T-cell (primary cell): Measurements from ENCODE around the gene NOTCH1. TPM values are rescaled to one million over a fixed set of nuclear protein-coding genes. Genes with fewer than 3 reads are reported as not detected.

Source experiments
- ATAC-seq, 4 experiments: fragments of 200-7000 bp in 3 of 4; fragments of 150-1000 bp in 1 of 4; cut with Tn5 transposase; replicated peaks in 1 of 4; 1 replicate in 3 of 4; 2 replicates in 1 of 4; pipeline ENCODE4 v1.10.0; 2021; ENCODE audit warnings: moderate library complexity in 3 of 4, mild to moderate bottlenecking in 2 of 4, moderate number of reproducible peaks in 1 of 4
- CTCF ChIA-PET, 2 donors: fragments of 300-600 bp; sonication (Branson Sonifier 250); formaldehyde crosslinking; loops; one replicate each; lab custom pipeline; 2022; ENCODE audit warnings: antibody characterized with exemption in 2 of 2; lab: Charles Lee
- POLR2A ChIA-PET, 2 donors: fragments of 300-600 bp; sonication (Branson Sonifier 250); formaldehyde crosslinking; loops; one replicate each; lab custom pipeline; 2022; ENCODE audit warnings: antibody characterized with exemption in 2 of 2; lab: Charles Lee
- DNase-seq, 35 experiments: peaks; one replicate each; pipeline versions ENCODE4 v3.0.0 to v3.0.0-alpha.2; 2013 to 2023
- H3K27ac ChIP-seq: one replicate; pipeline ENCODE4 v1.5.1; 2013; ENCODE audit warnings: low read length
- H3K27me3 ChIP-seq, 2 experiments: replicated peaks in 1 of 2; 1 replicate in 1 of 2; 2 replicates in 1 of 2; pipeline versions ENCODE4 v1.6.1 to v1.7.0; 2013; ENCODE audit warnings: low read length in 1 of 2, mixed read lengths in 1 of 2; ENCODE audit not compliant: control insufficient read depth in 2 of 2, insufficient read depth in 2 of 2; ENCODE audit errors: extremely low read depth in 1 of 2
- H3K36me3 ChIP-seq, 2 donors: 1 replicate in 1 of 2; 2 replicates in 1 of 2; pipeline versions ENCODE4 v1.6.1 to v1.7.0; 2013; ENCODE audit warnings: low read length in 1 of 2; ENCODE audit not compliant: control insufficient read depth in 2 of 2, insufficient read depth in 1 of 2; ENCODE audit errors: extremely low read depth in 1 of 2
- H3K4me1 ChIP-seq, 2 experiments: 1 replicate in 1 of 2; 2 replicates in 1 of 2; pipeline versions ENCODE4 v1.6.1 to v1.7.0; 2013; ENCODE audit warnings: low read length in 2 of 2, mixed read lengths in 1 of 2; ENCODE audit not compliant: insufficient read depth in 2 of 2, control insufficient read depth in 1 of 2; ENCODE audit errors: extremely low read depth in 1 of 2
- H3K4me3 ChIP-seq, 2 donors: 1 replicate in 1 of 2; 2 replicates in 1 of 2; pipeline versions ENCODE4 v1.5.1 to v1.7.0; 2013; ENCODE audit warnings: mild to moderate bottlenecking in 2 of 2, low read length in 1 of 2, moderate library complexity in 1 of 2; ENCODE audit not compliant: control insufficient read depth in 1 of 2; ENCODE audit errors: extremely low read depth in 1 of 2
- H3K9me3 ChIP-seq: 2 replicates; pipeline ENCODE4 v1.7.0; 2013
- H3K27ac Mint-ChIP-seq, 2 donors: one replicate each; pipeline ENCODE4 v1.8.0; 2020 to 2021; ENCODE audit warnings: mild to moderate bottlenecking in 2 of 2, mixed read lengths in 2 of 2
- H3K27me3 Mint-ChIP-seq, 2 donors: one replicate each; pipeline ENCODE4 v1.8.0; 2021 to 2022; ENCODE audit warnings: mixed read lengths in 2 of 2
- H3K36me3 Mint-ChIP-seq: one replicate; pipeline ENCODE4 v1.8.0; 2021; ENCODE audit warnings: mixed read lengths
- H3K4me1 Mint-ChIP-seq, 3 donors: one replicate each; pipeline ENCODE4 v1.8.0; 2020 to 2022; ENCODE audit warnings: mixed read lengths in 3 of 3, mild to moderate bottlenecking in 1 of 3
- H3K4me3 Mint-ChIP-seq, 3 donors: one replicate each; pipeline ENCODE4 v1.8.0; 2020 to 2022; ENCODE audit warnings: mild to moderate bottlenecking in 3 of 3, mixed read lengths in 3 of 3, moderate library complexity in 3 of 3
- H3K9me3 Mint-ChIP-seq, 3 donors: one replicate each; pipeline ENCODE4 v1.8.0; 2020 to 2022; ENCODE audit warnings: mixed read lengths in 3 of 3
- WGBS: methylation state at CpG from one replicate; pipeline ENCODE4 v1.1.5; 2013; ENCODE audit warnings: missing lambda C conversion rate; ENCODE audit not compliant: insufficient coverage; 5-methylcytosine and 5-hydroxymethylcytosine counted together
- total RNA-seq, 35 experiments: library from RNA in 6 of 35; stranded (reverse) in 6 of 35; fragments of 120-200 nt in 1 of 35; gene quantifications; one replicate each; pipeline versions ENCODE4 v1.2.1 to v1.2.4 and lab custom pipeline; 2013 to 2026

Gene NOTCH1
- total RNA-seq, 5 donors from 2014 or later (not counting 1 experiment from before 2014, with no cell fraction given) = 50.1 to 96.1 (median 84.1) TPM

DNA sequence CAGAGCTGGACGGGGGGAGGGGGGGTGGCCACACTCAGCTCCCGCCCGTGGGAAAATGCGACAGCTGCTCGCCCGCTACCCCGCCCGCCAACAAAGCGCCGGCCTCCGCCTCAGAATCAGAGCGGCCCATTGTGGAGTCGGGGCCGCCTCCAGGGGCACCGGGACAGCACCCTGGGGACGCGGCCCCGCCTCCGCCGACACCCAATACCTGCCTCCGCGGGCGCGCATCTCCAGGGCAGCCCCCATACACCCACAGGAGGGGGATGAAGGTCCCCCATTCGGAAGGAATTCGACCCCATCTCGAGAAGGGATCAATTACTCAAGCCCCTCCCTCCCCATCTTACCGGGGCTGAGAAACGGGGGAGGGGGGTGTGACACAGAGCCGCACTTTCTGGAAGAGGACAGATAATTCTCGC, 1.3 kb downstream of the NOTCH1 start:
- Mint-ChIP-seq H3K27me3 (no peaks in the 10 kb centered on the region), H3K4me1 (peaks cover 29 to 48% (median 48%) of the 10 kb centered on the region in 3 donors), H3K27ac (peak overlapping the region; percentile 55 to 66), H3K4me3 (peak overlapping the region; percentile 82 to 87 (median 86)), H3K9me3 (no peaks in the 10 kb centered on the region), H3K36me3 (peaks cover 7% of the 10 kb centered on the region)
- Histone ChIP-seq H3K4me3 (peak overlapping the region; percentile 63 to 92), H3K4me1 (peaks cover 14 to 61% of the 10 kb centered on the region in 2 experiments), H3K27ac (peak overlapping the region; percentile 16), H3K36me3 (peaks cover 4 to 19% of the 10 kb centered on the region in 2 donors), H3K9me3 (no peaks in the 10 kb centered on the region), H3K27me3 (peaks cover 0 to 2% of the 10 kb centered on the region in 2 experiments)
- ATAC-seq = peak in 2 of 4 experiments; percentile 7 to 8
- CTCF ChIA-PET = no interaction called here
- DNase-seq = peak in 20 of 35 experiments; percentile 18 to 64 (median 35)
- 2% methylated on average over 18 of the region's 31 CpGs for WGBS
- POLR2A ChIA-PET = no interaction called here

DNA sequence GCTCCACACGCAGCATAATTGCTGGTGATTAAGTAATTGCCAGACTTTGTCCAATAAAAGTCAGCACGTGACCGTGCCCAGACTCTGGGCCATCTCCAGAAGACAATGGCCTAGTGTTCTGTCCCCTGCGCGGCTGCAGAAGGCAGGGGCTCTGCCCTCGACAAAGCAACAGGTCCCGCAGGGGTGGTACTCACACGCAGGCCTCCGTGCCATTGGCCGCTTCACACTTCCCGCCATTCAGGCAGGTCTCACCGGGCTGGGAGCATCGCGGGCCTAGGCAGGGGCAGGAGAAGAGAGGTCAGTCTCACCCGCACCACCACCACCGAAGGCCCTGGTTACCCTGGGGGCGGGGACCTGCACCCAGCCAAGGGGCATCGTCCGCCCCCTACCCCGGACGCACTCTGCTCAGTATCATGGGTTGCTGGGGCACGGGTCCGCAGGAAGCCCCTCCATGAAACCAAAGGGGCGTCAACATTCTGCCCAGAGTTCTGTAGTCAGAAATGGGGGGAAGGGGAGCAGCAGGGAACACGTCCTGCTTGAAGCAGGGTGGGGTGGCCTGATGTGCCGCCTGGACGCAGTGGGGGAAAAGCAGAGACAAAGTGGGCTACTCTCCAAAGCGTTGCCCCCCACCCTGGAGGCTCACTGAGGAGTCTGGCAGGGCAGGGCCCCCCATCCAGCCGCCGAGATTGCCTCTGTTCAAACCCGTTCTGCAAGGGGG, 1.9 kb downstream of the NOTCH1 start:
- peaks cover 14 to 67% of the 10 kb centered on the region in 2 experiments for H3K4me1 ChIP-seq
- WGBS = 50% methylated on average over 25 of the region's 31 CpGs
- ATAC-seq (no peak), DNase-seq (no peak)
- Mint-ChIP-seq H3K27ac (peak overlapping the region; percentile 27 to 66), H3K9me3 (no peaks in the 10 kb centered on the region), H3K36me3 (peaks cover 7% of the 10 kb centered on the region), H3K4me3 (peak overlapping the region; percentile 82 to 87 (median 86)), H3K27me3 (no peaks in the 10 kb centered on the region), H3K4me1 (peaks cover 34 to 54% (median 54%) of the 10 kb centered on the region in 3 donors)
- H3K4me3 ChIP-seq = peak overlapping the region; percentile 63 to 92
- ChIA-PET CTCF (no interaction called here), POLR2A (no interaction called here)
- H3K27ac ChIP-seq = no peak overlapping the region
- no peaks in the 10 kb centered on the region for H3K9me3 ChIP-seq
- peaks cover 4 to 19% of the 10 kb centered on the region in 2 donors for H3K36me3 ChIP-seq
- H3K27me3 ChIP-seq = no peaks in the 10 kb centered on the region

- Histone ChIP-seq H3K4me3 (no peak overlapping the region), H3K9me3 (no peaks in the 10 kb centered on the region), H3K36me3 (peaks cover 4 to 19% of the 10 kb centered on the region in 2 donors), H3K27me3 (no peaks in the 10 kb centered on the region), H3K4me1 (peaks cover 18 to 74% of the 10 kb centered on the region in 2 experiments), H3K27ac (no peak overlapping the region)
- ChIA-PET POLR2A (no interaction called here), CTCF (interaction anchor here in 1 of 2 donors (0.6 kb wide), 1 partner anchor 130 kb away, joined by 3 read pairs; no protein-coding TSS in a partner anchor)
- H3K27me3 Mint-ChIP-seq = no peaks in the 10 kb centered on the region
- H3K36me3 Mint-ChIP-seq = peaks cover 7% of the 10 kb centered on the region
- no peaks in the 10 kb centered on the region for H3K9me3 Mint-ChIP-seq
- H3K4me1 Mint-ChIP-seq = peaks cover 41 to 61% (median 60%) of the 10 kb centered on the region in 3 donors
- 77% methylated on average over 7 of the region's 10 CpGs for WGBS
- H3K27ac Mint-ChIP-seq = peak overlapping the region; percentile 61 to 75
- H3K4me3 Mint-ChIP-seq = peak overlapping the region; percentile 82 to 87 (median 86)
- ATAC-seq (no peak), DNase-seq (peak in 8 of 35 experiments; percentile 14 to 37 (median 24))
Measured at GRCh38 chr9:136543280-136543679, 2.6 kb downstream of the NOTCH1 start.

DNA sequence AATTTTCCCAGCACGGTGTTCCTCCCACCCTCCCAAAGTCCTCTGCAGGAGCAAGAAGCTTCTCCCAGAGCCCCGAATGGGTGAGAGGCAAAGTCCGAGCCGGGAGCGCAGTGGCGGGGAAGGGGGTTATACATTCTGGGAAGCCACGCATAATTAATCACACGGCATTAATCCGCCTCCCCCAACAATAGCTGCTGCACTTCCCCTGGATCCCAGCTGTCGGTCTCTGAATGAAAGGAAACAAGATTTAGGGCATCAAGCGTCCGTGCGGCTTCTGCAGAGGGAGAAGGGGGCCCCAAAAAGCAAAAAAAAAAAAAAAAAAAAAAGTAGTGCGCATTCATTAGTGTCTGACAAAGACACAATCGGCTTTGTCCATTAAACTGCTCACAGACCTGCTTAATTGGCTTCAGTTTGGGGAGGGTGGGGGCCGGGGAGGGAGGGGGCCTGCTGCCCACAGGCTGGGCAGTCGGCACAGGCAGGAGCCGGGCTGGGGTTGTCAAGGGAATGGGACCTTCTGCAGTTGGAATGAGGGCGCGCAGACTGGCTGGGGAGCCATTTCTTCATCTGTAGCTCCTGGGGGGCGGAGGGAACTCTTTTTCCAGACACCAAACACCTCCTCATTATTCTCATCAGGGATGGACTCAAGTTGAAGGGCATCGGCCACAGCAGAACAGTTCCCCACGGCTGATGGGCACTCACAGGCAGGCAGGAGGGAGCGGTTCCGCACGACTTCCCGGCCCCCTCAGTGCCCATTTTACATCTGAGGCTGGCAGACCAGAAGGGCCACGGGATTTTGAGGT, 3.4 kb downstream of the NOTCH1 start:
- Histone ChIP-seq H3K4me3 (no peak overlapping the region), H3K36me3 (peaks cover 4 to 19% of the 10 kb centered on the region in 2 donors), H3K27ac (no peak overlapping the region), H3K4me1 (peaks cover 26 to 82% of the 10 kb centered on the region in 2 experiments), H3K9me3 (no peaks in the 10 kb centered on the region), H3K27me3 (no peaks in the 10 kb centered on the region)
- ChIA-PET CTCF (no interaction called here), POLR2A (interaction anchor here in 1 of 2 donors (0.7 kb wide), 1 partner anchor 11 kb away, joined by 13 read pairs; no protein-coding TSS in a partner anchor)
- H3K27ac Mint-ChIP-seq = peak overlapping the region; percentile 73 to 75
- peaks cover 7% of the 10 kb centered on the region for H3K36me3 Mint-ChIP-seq
- DNase-seq (no peak), ATAC-seq (no peak)
- peak overlapping the region; percentile 82 to 87 (median 86) for H3K4me3 Mint-ChIP-seq
- H3K27me3 Mint-ChIP-seq = no peaks in the 10 kb centered on the region
- peaks cover 49 to 68% (median 66%) of the 10 kb centered on the region in 3 donors for H3K4me1 Mint-ChIP-seq
- WGBS = 85% methylated on average over 11 of the region's 28 CpGs
- H3K9me3 Mint-ChIP-seq = no peaks in the 10 kb centered on the region

- CTCF ChIA-PET = no interaction called here
- Histone ChIP-seq H3K9me3 (no peaks in the 10 kb centered on the region), H3K4me3 (no peak overlapping the region), H3K36me3 (peaks cover 4 to 21% of the 10 kb centered on the region in 2 donors), H3K4me1 (peaks cover 27 to 84% of the 10 kb centered on the region in 2 experiments), H3K27ac (no peak overlapping the region), H3K27me3 (no peaks in the 10 kb centered on the region)
- POLR2A ChIA-PET = interaction anchor here in 1 of 2 donors (0.7 kb wide), 1 partner anchor 11 kb away, joined by 13 read pairs; no protein-coding TSS in a partner anchor
- H3K27me3 Mint-ChIP-seq = no peaks in the 10 kb centered on the region
- peak overlapping the region in 1 of 3 donors; percentile 49 for H3K4me3 Mint-ChIP-seq
- DNase-seq = no peak
- no peak for ATAC-seq
- no peaks in the 10 kb centered on the region for H3K9me3 Mint-ChIP-seq
- peak overlapping the region; percentile 39 to 73 for H3K27ac Mint-ChIP-seq
- peaks cover 7% of the 10 kb centered on the region for H3K36me3 Mint-ChIP-seq
- WGBS = 96% methylated on average over 15 of the region's 16 CpGs
- peaks cover 50 to 71% (median 69%) of the 10 kb centered on the region in 3 donors for H3K4me1 Mint-ChIP-seq
Measured at GRCh38 chr9:136541709-136542108, 4.1 kb downstream of the NOTCH1 start.

DNA sequence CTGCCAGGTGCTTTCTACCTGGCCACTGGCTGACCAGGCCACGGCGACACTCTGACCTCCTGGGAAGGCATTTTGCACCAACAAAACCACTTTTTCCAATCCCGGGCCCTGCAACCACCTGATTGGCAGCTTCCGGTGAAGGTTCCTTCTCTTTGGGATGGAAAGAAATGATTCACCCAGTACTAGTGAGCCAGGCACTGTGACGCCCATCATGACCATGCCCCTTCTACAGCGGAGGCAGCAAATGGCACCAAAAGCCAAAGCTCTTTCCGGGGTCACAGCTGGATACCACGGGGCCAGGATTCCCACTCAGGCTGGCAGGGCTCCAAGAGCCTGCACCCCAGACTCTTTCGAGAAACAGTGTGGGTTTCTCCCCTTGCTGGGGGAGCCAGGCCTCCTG, 4.7 kb downstream of the NOTCH1 start:
- Mint-ChIP-seq H3K9me3 (no peaks in the 10 kb centered on the region), H3K27ac (peak overlapping the region; percentile 98 to 100), H3K36me3 (peaks cover 7% of the 10 kb centered on the region), H3K27me3 (no peaks in the 10 kb centered on the region), H3K4me3 (peak overlapping the region; percentile 41 to 87 (median 83)), H3K4me1 (peaks cover 49 to 73% (median 71%) of the 10 kb centered on the region in 3 donors)
- Histone ChIP-seq H3K27ac (peak overlapping the region; percentile 23), H3K36me3 (peaks cover 4 to 25% of the 10 kb centered on the region in 2 donors), H3K4me1 (peaks cover 29 to 84% of the 10 kb centered on the region in 2 experiments), H3K4me3 (no peak overlapping the region), H3K27me3 (no peaks in the 10 kb centered on the region), H3K9me3 (no peaks in the 10 kb centered on the region)
- ATAC-seq (no peak), DNase-seq (no peak)
- POLR2A ChIA-PET = no interaction called here
- 68% methylated on average over 5 of the region's 9 CpGs for WGBS
- CTCF ChIA-PET = no interaction called here
